Kidney (tissue), 14 donors: ENCODE measurements around the gene NPSR1. TPM values are rescaled to one million over a fixed set of nuclear protein-coding genes. Genes with fewer than 3 reads are reported as not detected.

Experiments used
- DNase-seq, 5 donors: peaks; one replicate each; pipeline ENCODE4 v3.0.0-alpha.2; 2013 to 2020
- FAIRE-seq: peaks from 2 replicates; lab custom pipeline; 2012; peaks lifted over from hg19 to GRCh38; lab: Jason Lieb, UNC
- H3K27ac ChIP-seq, 2 donors: one replicate each; pipeline ENCODE4 v1.7.0; 2013; ENCODE audit warnings: low read depth in 2 of 2, low read length in 2 of 2, inconsistent platforms in 1 of 2
- H3K27me3 ChIP-seq: one replicate; pipeline ENCODE4 v1.7.1; 2013; ENCODE audit warnings: low read length, inconsistent platforms; ENCODE audit not compliant: control insufficient read depth, insufficient read depth
- H3K36me3 ChIP-seq, 3 donors: one replicate each; pipeline versions ENCODE4 v1.7.0 to v1.7.1; 2013; ENCODE audit warnings: low read length in 3 of 3, control low read depth in 1 of 3, inconsistent platforms in 1 of 3; ENCODE audit not compliant: insufficient read depth in 3 of 3, control insufficient read depth in 2 of 3
- H3K4me1 ChIP-seq, 3 donors: one replicate each; pipeline versions ENCODE4 v1.7.0 to v1.7.1; 2013; ENCODE audit warnings: low read length in 3 of 3, inconsistent platforms in 1 of 3, low read depth in 1 of 3; ENCODE audit not compliant: control insufficient read depth in 2 of 3, insufficient read depth in 2 of 3
- H3K4me3 ChIP-seq, 3 donors: one replicate each; pipeline versions ENCODE4 v1.7.0 to v1.8.1; 2013; ENCODE audit warnings: low read length in 3 of 3, control low read depth in 1 of 3, inconsistent platforms in 1 of 3
- H3K9ac ChIP-seq, 3 donors: one replicate each; pipeline versions ENCODE4 v1.7.0 to v1.7.1; 2013; ENCODE audit warnings: low read length in 3 of 3, control low read depth in 1 of 3, inconsistent platforms in 1 of 3
- H3K9me3 ChIP-seq, 3 donors: one replicate each; pipeline versions ENCODE4 v1.7.0 to v1.7.1; 2013; ENCODE audit warnings: low read length in 3 of 3, control low read depth in 1 of 3, inconsistent platforms in 1 of 3; ENCODE audit not compliant: control insufficient read depth in 2 of 3, insufficient read depth in 1 of 3
- intact Hi-C: fragments of 100-400 bp; cut with DNase I; formaldehyde crosslinking; loops from one replicate; pipeline ENCODE4 v1.11.1; 2022
- polyA plus RNA-seq: library from polyadenylated mRNA; stranded (reverse); fragments of 350-450 nt; fragmentation: Illumina TruSeq; extraction: RNeasy Lipid Tissue Mini Kit (QIAGEN cat#74804); gene quantifications from one replicate; pipeline ENCODE4 v1.2.3, GENCODE V29; 2014; ENCODE audit warnings: low read depth, low replicate concordance; ENCODE audit not compliant: insufficient read depth
- total RNA-seq: library from RNA; stranded (reverse); fragmentation: NEBNext Ultra II Directional; extraction: Animal tissue kit (Norgen Biotek cat#: 25700); gene quantifications from one replicate; pipeline ENCODE4 v1.2.1, GENCODE V29; 2021
- TF ChIP-seq, protein P1 (sequence below): IDR thresholded peaks from 3 replicates; pipeline ENCODE4 v1.5.1; 2012; ENCODE audit warnings: mild to moderate bottlenecking, moderate library complexity, borderline replicate concordance; ENCODE audit not compliant: insufficient read depth; ENCODE audit errors: extremely low read depth
- donor health status: control.
- donor health status: control.
- donor health status: control.
- donor health status: control.
- donor health status: control.
- donor health status: DM: yes; HTN: yes; CAD: no.
- donor health status: Normal renal cell carcinoma (clear cell type).

Gene NPSR1
- total and polyA plus RNA-seq, 2 donors from 2014 or later: not detected

DNA sequence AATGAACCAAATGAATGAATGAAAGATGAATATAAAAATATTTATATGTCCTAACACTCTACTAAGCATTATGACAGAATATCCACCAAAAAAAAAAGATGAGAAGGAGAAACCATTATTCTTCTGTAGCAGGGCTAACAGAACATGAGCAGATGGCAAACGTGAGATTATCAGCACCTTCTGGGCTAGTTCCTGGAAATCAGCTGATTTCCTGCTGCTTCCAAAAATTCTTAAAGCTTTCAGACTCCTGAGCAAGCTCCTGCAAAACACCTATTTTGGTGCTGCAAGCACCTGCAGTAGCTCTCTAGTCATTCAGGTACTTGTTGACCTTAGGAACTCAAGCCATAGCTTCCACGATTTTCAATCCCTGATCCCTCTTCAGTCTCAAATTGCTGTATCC is 51.8 kb downstream of the NPSR1 start:
- no peak for FAIRE-seq
- Histone ChIP-seq H3K36me3 (no peaks in the 10 kb centered on the region), H3K9me3 (no peaks in the 10 kb centered on the region), H3K4me1 (no peaks in the 10 kb centered on the region), H3K27me3 (no peaks in the 10 kb centered on the region), H3K27ac (no peak overlapping the region), H3K4me3 (no peak overlapping the region), H3K9ac (no peak overlapping the region)
- no peak for DNase-seq
- TF ChIP-seq, protein P1, sequence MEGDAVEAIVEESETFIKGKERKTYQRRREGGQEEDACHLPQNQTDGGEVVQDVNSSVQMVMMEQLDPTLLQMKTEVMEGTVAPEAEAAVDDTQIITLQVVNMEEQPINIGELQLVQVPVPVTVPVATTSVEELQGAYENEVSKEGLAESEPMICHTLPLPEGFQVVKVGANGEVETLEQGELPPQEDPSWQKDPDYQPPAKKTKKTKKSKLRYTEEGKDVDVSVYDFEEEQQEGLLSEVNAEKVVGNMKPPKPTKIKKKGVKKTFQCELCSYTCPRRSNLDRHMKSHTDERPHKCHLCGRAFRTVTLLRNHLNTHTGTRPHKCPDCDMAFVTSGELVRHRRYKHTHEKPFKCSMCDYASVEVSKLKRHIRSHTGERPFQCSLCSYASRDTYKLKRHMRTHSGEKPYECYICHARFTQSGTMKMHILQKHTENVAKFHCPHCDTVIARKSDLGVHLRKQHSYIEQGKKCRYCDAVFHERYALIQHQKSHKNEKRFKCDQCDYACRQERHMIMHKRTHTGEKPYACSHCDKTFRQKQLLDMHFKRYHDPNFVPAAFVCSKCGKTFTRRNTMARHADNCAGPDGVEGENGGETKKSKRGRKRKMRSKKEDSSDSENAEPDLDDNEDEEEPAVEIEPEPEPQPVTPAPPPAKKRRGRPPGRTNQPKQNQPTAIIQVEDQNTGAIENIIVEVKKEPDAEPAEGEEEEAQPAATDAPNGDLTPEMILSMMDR: no peak
- intact Hi-C loops: no loop called here

DNA sequence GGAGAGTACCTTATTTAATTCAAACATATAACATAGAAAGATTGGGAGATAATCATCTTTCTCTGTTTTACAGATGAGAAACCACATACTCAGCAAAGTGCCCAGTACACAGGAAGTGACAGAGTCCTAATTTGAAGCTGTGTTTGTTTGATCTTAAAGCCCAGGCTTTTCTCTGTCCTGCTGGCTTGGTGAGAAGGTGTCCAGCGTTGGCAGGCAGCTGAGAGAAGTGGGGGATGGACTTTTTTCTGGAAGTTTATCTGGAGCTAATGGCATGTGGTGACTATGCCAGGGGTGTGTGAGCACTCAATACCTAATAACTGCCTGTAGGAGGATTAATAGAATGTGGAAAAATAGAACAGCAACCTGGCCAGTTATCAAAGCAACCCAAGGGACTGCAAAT is 60.8 kb downstream of the NPSR1 start:
- Histone ChIP-seq H3K27me3 (no peaks in the 10 kb centered on the region), H3K4me3 (no peak overlapping the region), H3K27ac (no peak overlapping the region), H3K4me1 (no peaks in the 10 kb centered on the region), H3K9ac (no peak overlapping the region), H3K9me3 (no peaks in the 10 kb centered on the region), H3K36me3 (no peaks in the 10 kb centered on the region)
- no peak for DNase-seq
- TF ChIP-seq, protein P1: no peak
- intact Hi-C loops: no loop called here
- FAIRE-seq: no peak

DNA sequence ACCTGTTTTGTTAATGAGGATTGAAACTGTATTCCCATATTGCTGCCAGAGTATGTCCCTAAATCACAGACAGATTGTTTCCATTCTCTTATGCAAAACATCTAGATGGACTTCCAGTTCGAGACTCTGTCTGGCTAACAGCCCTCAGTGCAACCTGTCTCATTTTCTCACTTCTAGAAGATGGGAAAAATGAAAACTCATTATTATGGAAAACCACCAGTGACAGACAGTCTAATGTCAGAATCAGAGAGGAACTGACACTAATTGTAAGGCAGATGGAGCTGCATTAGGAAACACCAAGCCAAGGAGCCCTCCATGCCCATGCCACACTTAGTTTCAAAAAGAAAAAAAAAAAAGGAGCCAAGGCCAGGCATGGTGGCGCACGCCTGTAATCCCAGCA is 61.6 kb downstream of the NPSR1 start:
- intact Hi-C loops: no loop called here
- H3K9ac ChIP-seq: no peak overlapping the region
- TF ChIP-seq, protein P1: no peak
- H3K4me1 ChIP-seq: no peaks in the 10 kb centered on the region
- no peaks in the 10 kb centered on the region for H3K9me3 ChIP-seq
- no peak overlapping the region for H3K4me3 ChIP-seq
- FAIRE-seq: no peak
- no peak overlapping the region for H3K27ac ChIP-seq
- no peak for DNase-seq
- no peaks in the 10 kb centered on the region for H3K27me3 ChIP-seq
- H3K36me3 ChIP-seq: no peaks in the 10 kb centered on the region

DNA sequence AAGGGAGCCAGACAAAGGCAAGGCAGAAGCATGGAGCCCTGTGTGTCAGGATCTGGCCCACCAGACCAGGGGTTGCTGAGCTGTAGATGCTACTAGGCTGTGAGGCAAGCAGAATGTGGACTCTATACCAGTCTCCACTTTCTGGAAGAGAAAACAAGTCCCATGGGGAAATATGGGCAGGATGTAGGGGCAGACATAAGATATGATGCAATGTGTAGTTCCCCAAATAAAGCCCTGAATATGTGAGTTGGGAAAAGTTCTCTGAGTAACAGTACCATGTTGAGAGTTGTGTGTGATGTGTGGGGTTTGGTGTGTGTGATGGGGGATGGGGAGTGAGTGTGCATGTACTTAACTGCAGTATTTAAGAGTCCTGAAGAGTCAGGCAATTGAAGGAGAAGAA is 62.3 kb downstream of the NPSR1 start:
- H3K4me3 ChIP-seq: no peak overlapping the region
- intact Hi-C loops: no loop called here
- H3K9ac ChIP-seq: no peak overlapping the region
- H3K9me3 ChIP-seq: no peaks in the 10 kb centered on the region
- no peak overlapping the region for H3K27ac ChIP-seq
- H3K36me3 ChIP-seq: no peaks in the 10 kb centered on the region
- FAIRE-seq: no peak
- TF ChIP-seq, protein P1: no peak
- no peak for DNase-seq
- H3K4me1 ChIP-seq: no peaks in the 10 kb centered on the region
- no peaks in the 10 kb centered on the region for H3K27me3 ChIP-seq
